HG03280 (cell line): ENCODE results near the gene RAB40B.
"Not testable (repeated sequence)": the region's sequence is repeated elsewhere in the genome, so short reads cannot be mapped to it uniquely, and the experiment has no call there.

Experiments used
- ATAC-seq: cut with Tn5 transposase; IDR thresholded peaks from one replicate; pipeline ENCODE4 v1.9.1; 2021; ENCODE audit warnings: mild to moderate bottlenecking, moderate library complexity; ENCODE audit not compliant: unreplicated experiment

Gene RAB40B

GRCh38 chr17:82698065-82698973 lies at the start of gene RAB40B:
TSS of gene RAB40B (minus strand) at chr17:82698698. CDS start at chr17:82698596, 102 bp downstream.
- ATAC-seq = peak; percentile 96

GRCh38 chr17:82745524-82745923 lies 47.0 kb upstream of the RAB40B start:
- no peak for ATAC-seq

DNA sequence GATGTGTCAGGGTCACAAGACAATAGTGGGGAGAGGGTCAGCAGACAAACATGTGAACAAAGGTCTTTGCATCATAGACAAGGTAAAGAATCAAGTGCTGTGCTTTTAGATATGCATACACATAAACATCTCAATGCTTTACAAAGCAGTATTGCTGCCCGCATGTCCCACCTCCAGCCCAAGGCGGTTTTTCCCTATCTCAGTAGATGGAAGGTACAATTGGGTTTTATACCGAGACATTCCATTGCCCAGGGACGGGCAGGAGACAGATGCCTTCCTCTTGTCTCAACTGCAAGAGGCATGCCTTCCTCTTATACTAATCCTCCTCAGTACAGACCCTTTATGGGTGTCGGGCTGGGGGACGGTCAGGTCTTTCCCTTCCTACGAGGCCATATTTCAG lies 46.2 kb upstream of the RAB40B start:
- not testable (repeated sequence) for ATAC-seq

DNA sequence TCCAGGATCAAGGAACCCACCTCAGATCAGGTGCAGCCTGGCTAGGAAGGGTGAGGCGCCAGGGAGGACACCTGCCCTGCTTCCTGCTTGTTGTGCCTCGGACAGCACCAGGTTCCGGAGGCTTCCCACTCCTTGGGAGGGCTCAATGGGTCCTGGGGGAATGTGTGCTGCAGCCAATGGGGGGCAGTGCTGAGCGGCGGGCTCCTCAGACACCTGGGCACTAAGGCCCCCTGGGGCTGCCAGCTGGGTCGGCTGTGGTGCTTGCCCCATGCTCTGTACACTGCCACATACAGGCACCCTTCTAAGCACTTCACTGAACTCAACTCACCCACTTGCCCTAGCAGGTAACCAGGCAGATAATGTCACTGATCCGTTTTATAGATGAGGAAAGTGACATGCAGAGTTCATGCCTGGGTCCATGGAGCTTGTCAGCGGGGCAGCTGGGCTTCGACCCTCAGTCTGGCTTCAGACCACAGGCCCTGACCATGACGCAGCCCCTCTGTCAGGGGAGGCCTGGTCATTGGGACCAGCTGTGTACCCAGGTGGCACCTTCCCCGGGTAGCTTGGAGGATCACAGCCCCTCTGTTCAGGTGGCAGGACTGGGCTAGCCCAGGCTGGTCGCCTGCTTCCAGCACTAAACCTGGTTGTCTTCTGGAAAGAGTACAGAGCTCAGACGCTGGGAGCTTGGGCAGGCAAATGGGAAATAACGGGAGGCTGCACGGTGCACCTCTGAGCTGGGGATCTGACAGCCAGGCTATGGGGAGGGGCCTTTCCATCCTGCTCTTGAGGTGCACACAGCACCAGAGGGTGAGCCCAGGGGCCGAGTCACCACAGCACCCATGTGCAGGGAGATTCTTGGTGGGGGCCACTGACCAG lies 45.1 kb upstream of the RAB40B start:
- no peak for ATAC-seq

- ATAC-seq = no peak
Observed at GRCh38 chr17:82740906-82741759, 42.6 kb upstream of the RAB40B start.

DNA sequence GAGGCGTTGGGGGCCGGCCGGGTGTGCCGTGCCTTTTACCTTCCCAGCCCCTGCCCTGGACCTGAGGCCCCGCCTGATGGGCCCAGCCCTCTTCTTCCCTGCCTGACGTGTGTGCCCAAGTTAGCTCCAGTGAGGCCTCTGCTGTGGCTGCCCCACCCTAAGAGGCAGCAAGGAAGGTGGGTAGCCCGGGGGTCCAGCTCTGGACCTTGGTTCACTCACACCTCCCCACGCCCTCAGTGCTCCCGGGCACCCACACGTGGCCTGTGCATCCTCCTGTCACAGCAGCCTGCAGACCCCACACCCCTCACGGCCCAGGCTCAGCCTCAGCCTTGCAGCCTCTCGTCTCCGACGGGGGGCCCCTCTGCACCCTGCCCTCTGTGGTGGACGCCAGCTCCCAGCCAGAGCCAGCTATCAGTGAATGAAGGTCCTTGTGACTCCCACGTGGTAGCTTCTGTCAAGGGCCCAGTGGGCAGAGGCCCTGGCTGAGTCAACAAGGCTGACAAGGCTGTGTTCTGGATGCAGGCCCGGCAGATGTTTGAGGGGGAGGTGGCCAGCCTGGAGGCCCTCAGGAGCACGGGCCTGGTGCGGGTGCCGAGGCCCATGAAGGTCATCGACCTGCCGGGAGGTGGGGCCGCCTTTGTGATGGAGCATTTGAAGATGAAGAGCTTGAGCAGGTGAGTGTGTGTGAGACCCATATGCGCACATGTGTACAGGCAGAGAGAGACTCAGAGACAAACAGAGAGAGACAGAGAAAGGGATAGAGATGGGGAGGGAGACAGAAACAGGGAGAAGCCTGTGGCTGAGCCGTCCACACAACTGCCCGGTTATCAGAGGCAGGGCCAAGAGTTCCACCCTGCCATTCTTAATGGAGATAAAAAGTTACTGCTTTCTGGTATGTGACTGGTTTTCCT lies 39.7 kb upstream of the RAB40B start:
- ATAC-seq = no peak

- ATAC-seq = no peak
Observed at GRCh38 chr17:82736511-82737185, 38.1 kb upstream of the RAB40B start.

GRCh38 chr17:82734987-82735866 lies 36.7 kb upstream of the RAB40B start, which contains the start of gene FN3K:
TSS of gene FN3K (plus strand) at chr17:82735615. CDS start at chr17:82735637, 22 bp downstream.
- ATAC-seq = no peak

- no peak for ATAC-seq
Observed at GRCh38 chr17:82732118-82732743, 33.7 kb upstream of the RAB40B start.

DNA sequence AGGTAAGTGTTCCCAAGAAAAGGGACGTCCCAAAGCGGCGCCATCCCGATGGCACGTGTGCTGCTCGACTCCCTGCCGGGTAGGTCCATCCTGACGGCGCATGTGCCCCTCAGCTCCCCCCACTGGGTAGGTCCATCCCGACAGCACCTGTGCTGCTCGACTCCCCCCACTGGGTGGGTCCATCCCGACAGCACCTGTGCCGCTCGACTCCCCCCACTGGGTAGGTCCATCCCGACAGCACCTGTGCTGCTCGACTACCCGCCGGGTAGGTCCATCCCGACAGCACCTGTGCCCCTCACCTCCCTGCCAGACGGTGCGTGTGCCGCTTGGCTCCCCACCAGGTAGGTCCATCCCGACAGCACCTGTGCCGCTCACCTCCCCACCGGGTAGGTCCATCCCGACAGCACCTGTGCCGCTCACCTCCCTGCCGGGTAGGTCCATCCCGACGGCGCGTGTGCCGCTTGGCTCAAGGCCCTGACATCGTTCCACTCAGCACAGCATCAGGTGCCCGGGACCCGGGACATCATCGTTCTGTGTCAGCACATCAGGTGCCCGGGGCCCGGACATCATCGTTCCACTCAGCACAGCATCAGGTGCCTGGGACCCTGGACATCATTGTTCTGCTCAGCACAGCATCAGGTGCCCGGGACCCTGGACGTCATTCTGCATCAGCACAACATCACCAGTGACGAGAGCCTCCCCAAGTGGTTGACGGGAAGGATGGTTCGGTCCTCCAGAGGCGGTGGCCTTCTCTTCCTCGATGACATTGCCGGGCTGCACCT lies 31.2 kb upstream of the RAB40B start:
- no peak for ATAC-seq

- ATAC-seq = no peak
Observed at GRCh38 chr17:82726427-82726826, 27.9 kb upstream of the RAB40B start.

DNA sequence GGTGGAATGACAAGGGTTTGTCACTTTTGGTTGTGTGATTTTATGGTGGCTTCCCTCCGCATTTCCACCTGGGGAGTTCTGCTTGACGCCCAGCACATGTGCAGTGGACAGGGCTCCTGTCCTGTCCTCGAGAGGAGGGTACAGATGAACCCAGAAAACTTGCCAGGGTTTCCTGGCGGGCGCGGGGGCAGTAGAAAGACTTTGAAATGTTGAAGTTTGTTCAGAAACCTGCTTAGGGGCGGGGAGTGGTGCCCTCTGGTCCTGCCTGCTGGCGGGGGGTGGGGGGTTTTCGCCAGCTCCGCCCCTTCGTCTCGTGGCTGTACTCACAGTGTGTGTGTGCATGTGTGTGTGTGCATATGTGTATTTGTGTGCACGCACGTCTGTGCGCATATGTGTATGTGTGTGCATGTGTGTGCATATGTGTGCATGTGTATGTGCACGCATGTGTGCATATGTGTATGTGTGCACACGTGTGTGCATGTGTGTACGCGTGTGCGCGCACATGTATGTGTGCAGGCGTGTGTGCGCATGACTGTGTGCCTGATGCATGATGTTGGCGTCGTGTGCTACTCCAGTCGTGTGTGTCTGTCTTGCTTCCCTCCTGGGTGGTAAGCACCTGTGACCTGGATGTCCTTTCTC lies 24.8 kb upstream of the RAB40B start:
- ATAC-seq = no peak

DNA sequence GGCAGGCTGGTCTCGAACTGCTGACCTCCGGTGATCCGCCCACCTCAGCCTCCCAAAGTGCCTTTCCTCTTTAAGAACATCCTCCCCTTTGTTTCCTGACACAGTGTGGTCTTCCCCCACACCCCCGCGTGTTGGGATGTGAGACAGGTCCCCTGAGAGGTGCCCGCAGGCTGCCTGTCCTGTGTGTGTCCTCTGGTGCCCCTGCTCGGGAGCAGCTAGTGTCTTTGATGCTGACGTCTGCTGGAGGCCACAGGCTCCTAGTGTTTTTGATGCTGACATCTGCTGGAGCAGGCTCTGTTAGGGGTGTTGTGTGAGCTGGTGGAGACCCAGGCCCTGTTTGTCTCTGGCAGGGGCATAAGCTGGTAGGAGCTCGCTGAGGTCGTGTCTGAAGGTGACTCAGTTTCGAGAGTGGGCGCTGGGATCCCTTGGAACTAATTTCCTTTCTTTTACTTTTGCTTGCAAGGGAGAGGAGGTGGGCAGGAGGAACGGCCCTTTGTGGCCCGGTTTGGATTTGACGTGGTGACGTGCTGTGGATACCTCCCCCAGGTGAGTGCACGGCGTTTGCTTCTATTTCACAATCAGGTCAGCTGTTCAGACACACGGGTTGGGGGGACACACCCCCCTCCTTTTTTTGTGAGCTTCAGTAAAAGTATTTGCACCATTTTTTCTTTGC lies 24.0 kb upstream of the RAB40B start:
- no peak for ATAC-seq

DNA sequence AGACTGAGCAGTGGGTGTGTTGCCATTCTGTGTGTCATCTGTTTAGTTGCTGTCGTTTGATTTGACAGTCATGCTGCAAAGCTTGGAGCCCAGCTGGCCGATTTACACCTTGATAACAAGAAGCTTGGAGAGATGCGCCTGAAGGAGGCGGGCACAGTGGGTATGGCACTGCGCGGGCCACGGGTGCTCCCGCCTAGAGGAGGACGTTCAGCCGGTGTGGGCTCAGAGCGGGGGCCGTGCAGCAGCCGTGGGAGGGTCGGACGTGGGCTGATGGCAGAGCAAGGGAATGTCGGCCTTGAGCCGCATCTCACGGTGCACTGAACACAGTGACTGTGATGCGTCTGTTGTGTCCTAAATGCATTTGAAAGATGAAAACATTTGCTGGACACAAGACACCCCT lies 21.7 kb upstream of the RAB40B start:
- no peak for ATAC-seq

GRCh38 chr17:82718986-82719685 lies 20.6 kb upstream of the RAB40B start:
- no peak for ATAC-seq
